Effector memory CD4-positive, alpha-beta T cell (primary cell): Measurements from ENCODE around the gene ANKS1B.

Experiments used
- DNase-seq, 3 donors: peaks; one replicate each; pipeline ENCODE4 v3.0.0-alpha.2; 2020
- H3K27ac ChIP-seq: 2 replicates; pipeline ENCODE4 v1.7.0; 2013; ENCODE audit warnings: mild to moderate bottlenecking, low read length, moderate library complexity; ENCODE audit not compliant: insufficient read depth, poor library complexity, severe bottlenecking
- H3K27me3 ChIP-seq: replicated peaks from 2 replicates; pipeline ENCODE4 v1.7.0; 2013; ENCODE audit warnings: mild to moderate bottlenecking, low read length; ENCODE audit not compliant: insufficient read depth, control insufficient read depth, poor library complexity, severe bottlenecking
- H3K36me3 ChIP-seq: 2 replicates; pipeline ENCODE4 v1.7.0; 2013; ENCODE audit warnings: mild to moderate bottlenecking, low read length, moderate library complexity; ENCODE audit not compliant: control insufficient read depth, insufficient read depth
- H3K4me1 ChIP-seq: 2 replicates; pipeline ENCODE4 v1.7.0; 2013; ENCODE audit warnings: low read length, mild to moderate bottlenecking; ENCODE audit not compliant: control insufficient read depth, insufficient read depth, poor library complexity, severe bottlenecking
- H3K4me3 ChIP-seq: 2 replicates; pipeline ENCODE4 v1.7.0; 2013; ENCODE audit warnings: low read length, low read depth, mild to moderate bottlenecking; ENCODE audit not compliant: insufficient read depth, poor library complexity, severe bottlenecking
- H3K9me3 ChIP-seq: 2 replicates; pipeline ENCODE4 v1.7.0; 2013; ENCODE audit warnings: mild to moderate bottlenecking, low read length, moderate library complexity; ENCODE audit not compliant: control insufficient read depth

ANKS1B gene

GRCh38 chr12:99284161-99284560, 700.6 kb downstream of the ANKS1B start:
- Histone ChIP-seq H3K9me3 (no peaks in the 10 kb centered on the region), H3K27ac (no peak overlapping the region)
- no peak for DNase-seq

GRCh38 chr12:99282624-99283023, 702.1 kb downstream of the ANKS1B start:
- H3K27ac ChIP-seq: no peak overlapping the region
- H3K4me3 ChIP-seq: no peak overlapping the region
- DNase-seq: no peak

More at GRCh38 chr12:99284161-99284560, 700.6 kb downstream of the ANKS1B start:
- Histone ChIP-seq H3K27me3 (no peaks in the 10 kb centered on the region), H3K4me1 (no peaks in the 10 kb centered on the region), H3K36me3 (no peaks in the 10 kb centered on the region), H3K4me3 (no peak overlapping the region)

GRCh38 chr12:99282086-99282485, 702.6 kb downstream of the ANKS1B start:
- H3K9me3 ChIP-seq: no peaks in the 10 kb centered on the region
- H3K36me3 ChIP-seq: no peaks in the 10 kb centered on the region
- no peak for DNase-seq
- no peaks in the 10 kb centered on the region for H3K4me1 ChIP-seq
- H3K27me3 ChIP-seq: no peaks in the 10 kb centered on the region
- no peak overlapping the region for H3K4me3 ChIP-seq
- no peak overlapping the region for H3K27ac ChIP-seq

More at GRCh38 chr12:99282624-99283023, 702.1 kb downstream of the ANKS1B start:
- Histone ChIP-seq H3K27me3 (no peaks in the 10 kb centered on the region), H3K36me3 (no peaks in the 10 kb centered on the region), H3K4me1 (no peaks in the 10 kb centered on the region), H3K9me3 (no peaks in the 10 kb centered on the region)

DNA sequence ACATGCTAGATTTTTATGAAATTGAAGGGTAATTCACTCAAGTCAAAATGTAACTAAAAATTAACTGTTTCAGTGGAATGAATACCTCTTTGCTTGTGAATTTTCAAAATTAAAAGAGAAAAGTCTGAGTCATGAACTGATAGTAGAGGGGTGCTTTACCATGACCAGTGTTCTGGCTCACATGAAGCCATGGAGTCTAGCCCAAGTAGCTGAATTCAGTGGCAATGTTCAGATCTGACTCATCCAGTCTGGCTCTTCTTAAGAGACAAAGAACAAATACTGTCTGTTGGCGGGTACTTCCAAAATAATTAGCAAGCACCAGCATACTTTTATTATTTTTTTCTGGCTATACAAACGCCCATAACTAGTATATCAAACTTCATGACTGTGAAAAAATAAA, 703.5 kb downstream of the ANKS1B start:
- Histone ChIP-seq H3K9me3 (no peaks in the 10 kb centered on the region), H3K4me1 (no peaks in the 10 kb centered on the region), H3K27me3 (no peaks in the 10 kb centered on the region), H3K4me3 (no peak overlapping the region), H3K36me3 (no peaks in the 10 kb centered on the region), H3K27ac (no peak overlapping the region)
- no peak for DNase-seq

GRCh38 chr12:99278899-99279298, 705.8 kb downstream of the ANKS1B start:
- no peaks in the 10 kb centered on the region for H3K9me3 ChIP-seq
- H3K36me3 ChIP-seq: no peaks in the 10 kb centered on the region
- H3K27me3 ChIP-seq: no peaks in the 10 kb centered on the region
- H3K4me1 ChIP-seq: no peaks in the 10 kb centered on the region
- no peak for DNase-seq
- no peak overlapping the region for H3K27ac ChIP-seq
- no peak overlapping the region for H3K4me3 ChIP-seq

GRCh38 chr12:99277591-99278379, 707.0 kb downstream of the ANKS1B start:
- H3K36me3 ChIP-seq: no peaks in the 10 kb centered on the region
- H3K27ac ChIP-seq: no peak overlapping the region
- no peak overlapping the region for H3K4me3 ChIP-seq
- H3K9me3 ChIP-seq: no peaks in the 10 kb centered on the region
- H3K4me1 ChIP-seq: no peaks in the 10 kb centered on the region
- no peaks in the 10 kb centered on the region for H3K27me3 ChIP-seq
- no peak for DNase-seq

DNA sequence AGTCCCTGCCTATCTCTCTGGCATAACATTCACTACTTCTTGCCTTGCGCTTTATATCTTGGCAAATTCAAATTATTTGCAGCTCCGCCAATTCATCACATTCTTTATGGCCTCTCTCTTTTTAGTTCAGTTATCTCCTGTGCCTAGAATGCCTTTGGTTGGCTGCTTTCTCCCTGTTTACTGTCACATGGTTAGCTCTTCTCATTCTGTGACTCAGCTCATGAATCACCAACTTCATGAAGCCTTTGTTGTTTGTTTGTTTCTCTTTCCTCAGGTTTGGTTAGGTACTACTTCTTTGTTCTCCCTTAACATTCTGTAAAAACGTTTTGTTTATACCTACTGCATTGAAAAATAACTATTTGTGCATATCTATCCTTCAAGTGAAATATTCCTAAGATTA, 713.7 kb downstream of the ANKS1B start:
- Histone ChIP-seq H3K4me1 (no peaks in the 10 kb centered on the region), H3K27ac (no peak overlapping the region), H3K9me3 (no peaks in the 10 kb centered on the region), H3K36me3 (no peaks in the 10 kb centered on the region), H3K27me3 (no peaks in the 10 kb centered on the region), H3K4me3 (no peak overlapping the region)
- DNase-seq: no peak

- H3K36me3 ChIP-seq: no peaks in the 10 kb centered on the region
- H3K27ac ChIP-seq: no peak overlapping the region
- no peak overlapping the region for H3K4me3 ChIP-seq
- H3K27me3 ChIP-seq: no peaks in the 10 kb centered on the region
- DNase-seq: no peak
- H3K9me3 ChIP-seq: no peaks in the 10 kb centered on the region
- H3K4me1 ChIP-seq: no peaks in the 10 kb centered on the region
Measured at GRCh38 chr12:99267038-99267437, 717.7 kb downstream of the ANKS1B start.

GRCh38 chr12:99265648-99266047, 719.1 kb downstream of the ANKS1B start:
- Histone ChIP-seq H3K27me3 (no peaks in the 10 kb centered on the region), H3K4me3 (no peak overlapping the region), H3K4me1 (no peaks in the 10 kb centered on the region), H3K36me3 (no peaks in the 10 kb centered on the region), H3K27ac (no peak overlapping the region), H3K9me3 (no peaks in the 10 kb centered on the region)
- no peak for DNase-seq

GRCh38 chr12:99261256-99261655, 723.5 kb downstream of the ANKS1B start:
- H3K4me3 ChIP-seq: no peak overlapping the region
- H3K27ac ChIP-seq: no peak overlapping the region
- H3K27me3 ChIP-seq: no peaks in the 10 kb centered on the region
- no peaks in the 10 kb centered on the region for H3K36me3 ChIP-seq
- no peaks in the 10 kb centered on the region for H3K9me3 ChIP-seq
- H3K4me1 ChIP-seq: no peaks in the 10 kb centered on the region
- DNase-seq: no peak
